Mammary epithelial cell (primary cell): ENCODE data around the gene VIPAS39.

Experiments used
- EZH2 ChIP-seq: IDR thresholded peaks from 2 replicates; pipeline ENCODE4 v1.6.1; 2012; ENCODE audit warnings: low read length, inconsistent platforms, borderline replicate concordance
- TF ChIP-seq, protein P1 (sequence below), 2 donors: IDR thresholded peaks in 1 of 2; conservative IDR thresholded peaks in 1 of 2; 2 replicates each; pipeline ENCODE4 v1.5.1; 2011 to 2012; ENCODE audit warnings: inconsistent platforms in 2 of 2, low read length in 2 of 2, mild to moderate bottlenecking in 2 of 2, control low read depth in 1 of 2, low read depth in 1 of 2; ENCODE audit not compliant: insufficient read depth in 1 of 2; ENCODE audit errors: extremely low read depth in 1 of 2

DNA sequence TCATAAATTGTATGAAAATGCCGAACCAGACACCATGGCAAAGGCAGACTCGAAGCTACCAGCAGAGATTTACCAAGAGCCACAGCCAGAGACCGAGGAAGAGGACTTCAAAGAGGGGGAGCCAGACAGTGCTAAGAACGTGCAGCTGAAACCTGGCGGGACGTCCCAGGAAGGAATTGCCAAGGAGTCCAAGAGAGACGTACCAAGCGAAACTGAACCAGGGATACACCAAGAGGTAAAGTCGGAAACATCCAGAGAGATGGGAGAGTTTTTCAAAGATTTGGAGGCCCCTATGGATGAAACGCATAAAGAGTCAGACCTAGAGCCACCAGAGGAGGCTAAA, 79.9 kb downstream of the VIPAS39 start:
- TF ChIP-seq, protein P1, sequence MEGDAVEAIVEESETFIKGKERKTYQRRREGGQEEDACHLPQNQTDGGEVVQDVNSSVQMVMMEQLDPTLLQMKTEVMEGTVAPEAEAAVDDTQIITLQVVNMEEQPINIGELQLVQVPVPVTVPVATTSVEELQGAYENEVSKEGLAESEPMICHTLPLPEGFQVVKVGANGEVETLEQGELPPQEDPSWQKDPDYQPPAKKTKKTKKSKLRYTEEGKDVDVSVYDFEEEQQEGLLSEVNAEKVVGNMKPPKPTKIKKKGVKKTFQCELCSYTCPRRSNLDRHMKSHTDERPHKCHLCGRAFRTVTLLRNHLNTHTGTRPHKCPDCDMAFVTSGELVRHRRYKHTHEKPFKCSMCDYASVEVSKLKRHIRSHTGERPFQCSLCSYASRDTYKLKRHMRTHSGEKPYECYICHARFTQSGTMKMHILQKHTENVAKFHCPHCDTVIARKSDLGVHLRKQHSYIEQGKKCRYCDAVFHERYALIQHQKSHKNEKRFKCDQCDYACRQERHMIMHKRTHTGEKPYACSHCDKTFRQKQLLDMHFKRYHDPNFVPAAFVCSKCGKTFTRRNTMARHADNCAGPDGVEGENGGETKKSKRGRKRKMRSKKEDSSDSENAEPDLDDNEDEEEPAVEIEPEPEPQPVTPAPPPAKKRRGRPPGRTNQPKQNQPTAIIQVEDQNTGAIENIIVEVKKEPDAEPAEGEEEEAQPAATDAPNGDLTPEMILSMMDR (conservative IDR thresholded peaks at IDR 0.05 in 1 of 2, IDR thresholded peaks at IDR 0.05 in 1 of 2; ENCODE audit: extremely low read depth in 1 of 2, insufficient read depth in 1 of 2, low read depth in 1 of 2, low read length in 2 of 2) = no peak
- no peak for TF ChIP-seq EZH2
